ENCODE data around the gene CA10.

CA10 gene

GRCh38 chr17:52047086-52047485 is 111.4 kb downstream of the CA10 start:
- Histone ChIP-seq H2BK5ac (ENCODE audit: low read length) (no peak overlapping the region), H3K27me3 (ENCODE audit: control insufficient read depth in 3 of 3, insufficient read depth in 3 of 3, low read depth in 1 of 3, low read length in 3 of 3) (no peaks in the 10 kb centered on the region), H4K8ac (ENCODE audit: low read depth, low read length) (no peak overlapping the region), H3K36me3 (replicated peaks in 1 of 2; ENCODE audit: control insufficient read depth in 2 of 2, insufficient read depth in 2 of 2, low read length in 2 of 2) (no peaks in the 10 kb centered on the region), H2AFZ (ENCODE audit: low read length) (no peak overlapping the region), H3K14ac (ENCODE audit: low read length) (no peak overlapping the region), H2BK120ac (ENCODE audit: low read depth, low read length) (no peak overlapping the region), H3K4me3 (ENCODE audit: low read length in 2 of 2) (no peak overlapping the region), H3K18ac (ENCODE audit: low read length) (no peak overlapping the region), H4K91ac (ENCODE audit: low read depth, low read length, poor library complexity) (no peak overlapping the region), H2BK12ac (ENCODE audit: low read length) (no peak overlapping the region), H3K4me2 (ENCODE audit: insufficient read depth, low read length, poor library complexity, severe bottlenecking) (no peak overlapping the region), H3K9ac (ENCODE audit: low read depth, low read length, poor library complexity) (no peak overlapping the region), H2BK15ac (ENCODE audit: low read length) (no peak overlapping the region), H3K23ac (ENCODE audit: low read depth, low read length, poor library complexity) (no peak overlapping the region), H2AK5ac (ENCODE audit: low read depth, low read length) (no peak overlapping the region), H3K79me1 (ENCODE audit: low read depth, low read length) (no peaks in the 10 kb centered on the region), H3K27ac (replicated peaks; ENCODE audit: low read length) (no peak overlapping the region), H3K4me1 (ENCODE audit: control insufficient read depth in 2 of 2, insufficient read depth in 1 of 2, low read depth in 1 of 2, low read length in 2 of 2) (no peaks in the 10 kb centered on the region), H3K4ac (ENCODE audit: low read length) (no peak overlapping the region), H3K9me3 (replicated peaks in 1 of 2; ENCODE audit: control insufficient read depth in 2 of 2, insufficient read depth in 1 of 2, low read depth in 1 of 2, low read length in 2 of 2) (no peaks in the 10 kb centered on the region)
- DNase-seq (ENCODE audit: low spot score) = no peak

GRCh38 chr17:52041123-52041617 is 117.3 kb downstream of the CA10 start:
- Histone ChIP-seq H2BK15ac (ENCODE audit: low read length) (no peak overlapping the region), H3K4me2 (ENCODE audit: insufficient read depth, low read length, poor library complexity, severe bottlenecking) (no peak overlapping the region), H2BK12ac (ENCODE audit: low read length) (no peak overlapping the region), H3K23ac (ENCODE audit: low read depth, low read length, poor library complexity) (no peak overlapping the region), H2BK5ac (ENCODE audit: low read length) (no peak overlapping the region), H2AK5ac (ENCODE audit: low read depth, low read length) (no peak overlapping the region), H3K14ac (ENCODE audit: low read length) (no peak overlapping the region), H3K27me3 (ENCODE audit: control insufficient read depth in 3 of 3, insufficient read depth in 3 of 3, low read depth in 1 of 3, low read length in 3 of 3) (no peaks in the 10 kb centered on the region), H2BK120ac (ENCODE audit: low read depth, low read length) (no peak overlapping the region), H3K18ac (ENCODE audit: low read length) (no peak overlapping the region), H3K36me3 (replicated peaks in 1 of 2; ENCODE audit: control insufficient read depth in 2 of 2, insufficient read depth in 2 of 2, low read length in 2 of 2) (no peaks in the 10 kb centered on the region), H3K79me1 (ENCODE audit: low read depth, low read length) (no peaks in the 10 kb centered on the region), H2AFZ (ENCODE audit: low read length) (no peak overlapping the region), H3K9ac (ENCODE audit: low read depth, low read length, poor library complexity) (no peak overlapping the region), H4K8ac (ENCODE audit: low read depth, low read length) (no peak overlapping the region), H3K4me1 (ENCODE audit: control insufficient read depth in 2 of 2, insufficient read depth in 1 of 2, low read depth in 1 of 2, low read length in 2 of 2) (no peaks in the 10 kb centered on the region), H4K91ac (ENCODE audit: low read depth, low read length, poor library complexity) (no peak overlapping the region), H3K4me3 (ENCODE audit: low read length in 2 of 2) (no peak overlapping the region), H3K27ac (replicated peaks; ENCODE audit: low read length) (no peak overlapping the region), H3K4ac (ENCODE audit: low read length) (no peak overlapping the region), H3K9me3 (replicated peaks in 1 of 2; ENCODE audit: control insufficient read depth in 2 of 2, insufficient read depth in 1 of 2, low read depth in 1 of 2, low read length in 2 of 2) (no peaks in the 10 kb centered on the region)
- no CpG with 5 or more reads among the region's 1 CpG for WGBS, 2 donors (ENCODE audit: extremely low coverage in 2 of 2, insufficient read length in 2 of 2, insufficient replicate concordance in 1 of 2)
- DNase-seq (ENCODE audit: low spot score) = no peak

GRCh38 chr17:52036416-52036815 is 122.1 kb downstream of the CA10 start:
- H3K4me2 ChIP-seq (ENCODE audit: insufficient read depth, low read length, poor library complexity, severe bottlenecking) = no peak overlapping the region
- H3K18ac ChIP-seq (ENCODE audit: low read length) = no peak overlapping the region
- no peak overlapping the region for H2AFZ ChIP-seq (ENCODE audit: low read length)
- H3K27me3 ChIP-seq (ENCODE audit: control insufficient read depth in 3 of 3, insufficient read depth in 3 of 3, low read depth in 1 of 3, low read length in 3 of 3) = no peaks in the 10 kb centered on the region
- no peak overlapping the region for H3K4me3 ChIP-seq (ENCODE audit: low read length in 2 of 2)
- no peak overlapping the region for H3K9ac ChIP-seq (ENCODE audit: low read depth, low read length, poor library complexity)
- no peak overlapping the region for H2AK5ac ChIP-seq (ENCODE audit: low read depth, low read length)
- no peak overlapping the region for H2BK12ac ChIP-seq (ENCODE audit: low read length)
- no peak overlapping the region for H3K27ac ChIP-seq (replicated peaks; ENCODE audit: low read length)
- no peak overlapping the region for H3K23ac ChIP-seq (ENCODE audit: low read depth, low read length, poor library complexity)
- no peak for DNase-seq (ENCODE audit: low spot score)
- no peaks in the 10 kb centered on the region for H3K9me3 ChIP-seq (replicated peaks in 1 of 2; ENCODE audit: control insufficient read depth in 2 of 2, insufficient read depth in 1 of 2, low read depth in 1 of 2, low read length in 2 of 2)
- no peak overlapping the region for H3K4ac ChIP-seq (ENCODE audit: low read length)
- H3K4me1 ChIP-seq (ENCODE audit: control insufficient read depth in 2 of 2, insufficient read depth in 1 of 2, low read depth in 1 of 2, low read length in 2 of 2) = peaks cover 0 to 6% of the 10 kb centered on the region in 2 donors
- H3K36me3 ChIP-seq (replicated peaks in 1 of 2; ENCODE audit: control insufficient read depth in 2 of 2, insufficient read depth in 2 of 2, low read length in 2 of 2) = no peaks in the 10 kb centered on the region
- no peak overlapping the region for H2BK5ac ChIP-seq (ENCODE audit: low read length)
- H4K8ac ChIP-seq (ENCODE audit: low read depth, low read length) = no peak overlapping the region
- no peak overlapping the region for H2BK15ac ChIP-seq (ENCODE audit: low read length)
- no peaks in the 10 kb centered on the region for H3K79me1 ChIP-seq (ENCODE audit: low read depth, low read length)
- no peak overlapping the region for H4K91ac ChIP-seq (ENCODE audit: low read depth, low read length, poor library complexity)
- H2BK120ac ChIP-seq (ENCODE audit: low read depth, low read length) = no peak overlapping the region
- no peak overlapping the region for H3K14ac ChIP-seq (ENCODE audit: low read length)

- Histone ChIP-seq H3K4ac (ENCODE audit: low read length) (no peak overlapping the region), H3K36me3 (replicated peaks in 1 of 2; ENCODE audit: control insufficient read depth in 2 of 2, insufficient read depth in 2 of 2, low read length in 2 of 2) (no peaks in the 10 kb centered on the region), H3K9me3 (replicated peaks in 1 of 2; ENCODE audit: control insufficient read depth in 2 of 2, insufficient read depth in 1 of 2, low read depth in 1 of 2, low read length in 2 of 2) (no peaks in the 10 kb centered on the region), H3K23ac (ENCODE audit: low read depth, low read length, poor library complexity) (no peak overlapping the region), H3K4me3 (ENCODE audit: low read length in 2 of 2) (no peak overlapping the region), H2BK120ac (ENCODE audit: low read depth, low read length) (no peak overlapping the region), H3K18ac (ENCODE audit: low read length) (peak overlapping the region; percentile 75), H3K27ac (replicated peaks; ENCODE audit: low read length) (peak overlapping the region; percentile 47), H2BK12ac (ENCODE audit: low read length) (no peak overlapping the region), H2BK15ac (ENCODE audit: low read length) (no peak overlapping the region), H2AFZ (ENCODE audit: low read length) (no peak overlapping the region), H3K4me1 (ENCODE audit: control insufficient read depth in 2 of 2, insufficient read depth in 1 of 2, low read depth in 1 of 2, low read length in 2 of 2) (peaks cover 0 to 6% of the 10 kb centered on the region in 2 donors), H3K27me3 (ENCODE audit: control insufficient read depth in 3 of 3, insufficient read depth in 3 of 3, low read depth in 1 of 3, low read length in 3 of 3) (no peaks in the 10 kb centered on the region), H4K8ac (ENCODE audit: low read depth, low read length) (no peak overlapping the region), H3K14ac (ENCODE audit: low read length) (no peak overlapping the region), H3K9ac (ENCODE audit: low read depth, low read length, poor library complexity) (no peak overlapping the region), H3K4me2 (ENCODE audit: insufficient read depth, low read length, poor library complexity, severe bottlenecking) (no peak overlapping the region), H3K79me1 (ENCODE audit: low read depth, low read length) (no peaks in the 10 kb centered on the region), H2AK5ac (ENCODE audit: low read depth, low read length) (no peak overlapping the region), H2BK5ac (ENCODE audit: low read length) (no peak overlapping the region), H4K91ac (ENCODE audit: low read depth, low read length, poor library complexity) (no peak overlapping the region)
- no CpG with 5 or more reads among the region's 6 CpGs for WGBS, 2 donors (ENCODE audit: extremely low coverage in 2 of 2, insufficient read length in 2 of 2, insufficient replicate concordance in 1 of 2)
- DNase-seq (ENCODE audit: low spot score) = no peak
Measured at GRCh38 chr17:52035336-52035915, 123.1 kb downstream of the CA10 start.
